COLO829 (cell line): ENCODE data around the gene XPNPEP2.

Experiments
- DNase-seq: peaks from one replicate; pipeline ENCODE4 v3.0.0; 2012; ENCODE audit warnings: low spot score

The XPNPEP2 gene

GRCh38 chrX:129800186-129800585 is 61.4 kb downstream of the XPNPEP2 start:
- DNase-seq, result no peak

DNA sequence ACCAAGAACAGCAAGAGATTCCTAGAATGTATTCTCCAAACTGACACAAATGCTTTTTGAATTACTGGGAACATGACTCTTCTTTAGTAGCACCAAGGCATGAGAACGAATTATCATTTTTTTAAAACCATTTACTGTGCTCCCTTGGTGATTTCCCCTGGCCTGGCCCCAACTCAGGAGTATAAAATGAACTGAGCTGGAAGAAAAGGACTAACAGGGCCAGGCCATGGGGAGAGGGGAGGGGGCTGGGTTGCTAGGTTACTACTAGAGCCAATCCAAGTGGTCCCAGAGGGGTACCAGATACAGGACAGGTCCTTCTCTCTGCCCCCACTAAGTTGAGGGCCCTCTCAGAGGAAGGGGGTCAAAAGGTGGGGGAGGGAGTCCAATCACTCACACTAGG is 64.1 kb downstream of the XPNPEP2 start:
- no peak for DNase-seq

GRCh38 chrX:129804806-129805205 is 66.0 kb downstream of the XPNPEP2 start:
- DNase-seq, result no peak

GRCh38 chrX:129808158-129808828 is 69.5 kb downstream of the XPNPEP2 start:
- no peak for DNase-seq

DNA sequence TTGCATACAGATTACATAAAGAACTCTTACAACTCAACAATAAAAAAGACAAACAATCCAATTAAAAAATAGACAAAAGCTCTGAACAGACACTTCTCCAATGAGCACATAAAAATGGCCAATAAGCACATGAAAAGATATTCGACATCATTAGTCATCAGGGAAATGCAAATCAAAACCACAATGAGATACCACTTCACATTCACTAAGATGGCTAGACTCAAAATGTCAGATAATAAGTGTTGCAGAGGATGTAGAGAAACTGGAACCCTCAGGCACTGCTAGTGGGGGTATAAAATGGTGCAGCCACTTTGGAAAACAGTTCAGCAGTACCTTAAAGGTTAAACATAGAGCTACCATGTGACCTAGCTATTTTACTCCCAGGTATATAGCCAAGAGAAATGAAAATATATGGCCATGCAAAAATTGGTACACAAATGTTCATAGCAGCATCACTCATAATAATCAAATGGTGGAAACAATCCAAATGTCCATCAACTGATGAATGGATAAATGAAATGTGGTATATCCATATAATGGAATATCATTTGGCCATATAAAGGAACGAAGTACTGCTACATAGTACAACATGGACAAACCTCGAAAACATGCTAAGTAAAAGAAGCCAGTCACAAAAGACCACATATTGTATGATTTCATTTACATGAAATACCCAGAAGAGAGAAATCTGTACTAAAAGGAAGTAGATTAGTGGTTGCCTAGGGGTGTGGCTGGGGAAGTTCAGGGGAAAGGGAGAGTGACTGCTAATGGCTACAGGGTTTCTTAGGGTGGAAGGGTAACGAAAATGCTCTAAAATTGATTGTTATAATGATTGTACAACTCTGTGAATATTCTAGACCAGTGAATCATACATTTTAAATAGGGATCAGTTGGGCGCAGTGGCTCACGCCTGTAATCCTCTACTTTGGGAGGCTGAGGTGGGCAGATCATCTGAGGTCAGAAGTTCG is 70.3 kb downstream of the XPNPEP2 start:
- DNase-seq, result no peak

DNA sequence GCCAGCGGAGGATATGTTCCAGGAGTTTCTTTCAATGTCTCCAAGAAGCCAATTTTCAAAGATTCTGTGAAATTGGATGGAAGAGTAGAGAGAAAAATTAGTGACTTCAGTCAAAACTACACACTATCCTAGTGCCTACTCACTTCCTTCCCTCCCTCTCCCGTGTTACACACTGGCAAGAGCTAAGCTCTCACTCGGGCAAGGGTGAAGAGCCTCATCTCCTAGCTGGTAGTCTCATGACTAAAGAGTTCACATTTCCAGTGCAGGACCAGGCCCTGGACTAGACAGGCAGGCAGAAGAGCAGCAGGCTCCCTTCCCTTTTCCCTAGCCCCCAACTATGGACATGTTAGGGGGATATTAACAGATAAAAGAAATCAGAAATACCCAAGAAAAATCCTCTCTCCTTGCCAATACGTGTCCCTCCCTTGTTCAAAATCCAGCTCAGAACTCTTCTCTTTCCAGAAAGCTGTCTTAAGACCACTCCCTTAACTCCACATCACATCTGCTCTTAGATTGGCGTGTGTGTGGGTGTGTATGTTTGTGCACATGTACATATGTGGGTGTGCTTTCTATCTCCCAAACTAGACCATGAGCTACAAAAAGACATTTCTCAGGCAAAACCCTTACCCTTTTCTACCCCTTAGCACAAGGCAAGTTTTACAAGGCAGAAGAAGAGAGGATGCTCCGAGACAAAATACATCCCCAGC is 75.0 kb downstream of the XPNPEP2 start:
- DNase-seq, result no peak

DNA sequence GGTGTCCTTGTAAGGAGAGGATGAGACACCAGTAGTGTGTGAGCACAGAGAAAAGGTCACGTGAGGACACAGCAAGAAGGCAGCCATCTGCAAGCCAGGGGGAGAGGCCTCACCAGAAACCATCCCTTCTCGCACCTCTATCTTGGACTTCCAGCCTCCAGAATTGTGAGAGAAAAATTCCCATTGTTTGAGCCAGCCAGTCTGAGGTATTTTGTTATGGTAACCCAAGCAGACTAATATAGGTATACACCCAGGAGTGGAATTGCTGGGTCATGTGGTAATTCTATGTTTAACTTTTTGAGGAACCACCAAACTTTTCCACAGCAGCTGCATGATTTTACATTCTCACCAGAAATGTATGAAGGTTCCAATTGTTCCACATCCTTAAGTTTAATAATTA is 79.3 kb downstream of the XPNPEP2 start:
- DNase-seq, result no peak
